ENCODE data around the gene TUBA3D. TPM values are rescaled to one million over a fixed set of nuclear protein-coding genes. Genes with fewer than 3 reads are reported as not detected.
"Not testable (repeated sequence)": the region's sequence is repeated elsewhere in the genome, so short reads cannot be mapped to it uniquely, and the experiment has no call there.

TUBA3D gene
- total RNA-seq, 1 donor from 2014 or later = not detected

GRCh38 chr2:131503587-131503986 lies 27.7 kb downstream of the TUBA3D start:
- not testable (repeated sequence) for H3K27ac Mint-ChIP-seq (ENCODE audit: unreplicated experiment); H3K27ac ChIP-seq (ENCODE audit: low read depth, low read length); H3K36me3 ChIP-seq (ENCODE audit: insufficient read depth, low read length); H3K4me1 Mint-ChIP-seq (ENCODE audit: low read depth, unreplicated experiment); H3K4me2 ChIP-seq (ENCODE audit: low read length); H3K9ac ChIP-seq (ENCODE audit: low read length); H3K4me3 ChIP-seq (ENCODE audit: insufficient read depth, low read depth, low read length); H3K4me1 ChIP-seq (ENCODE audit: insufficient read depth, low read length); DNase-seq (ENCODE audit: low read depth); H4K20me1 ChIP-seq (ENCODE audit: insufficient read depth, low read length); FAIRE-seq; H3K27me3 Mint-ChIP-seq (ENCODE audit: low read depth, unreplicated experiment); H3K4me3 Mint-ChIP-seq (ENCODE audit: unreplicated experiment); H2AFZ ChIP-seq (ENCODE audit: low read depth, low read length); H3K9me3 Mint-ChIP-seq (ENCODE audit: unreplicated experiment); H3K9me3 ChIP-seq (ENCODE audit: insufficient read depth, low read depth, low read length); H3K27me3 ChIP-seq (ENCODE audit: insufficient read depth, low read length)
- peaks cover 10% of the 10 kb centered on the region for H3K79me2 ChIP-seq (ENCODE audit: insufficient read depth, low read length)
- H3K36me3 Mint-ChIP-seq (ENCODE audit: low read depth, unreplicated experiment) = peaks cover 11% of the 10 kb centered on the region

GRCh38 chr2:131504082-131504750 lies 28.3 kb downstream of the TUBA3D start:
- not testable (repeated sequence) for H3K36me3 ChIP-seq (ENCODE audit: insufficient read depth, low read length); H3K9me3 Mint-ChIP-seq (ENCODE audit: unreplicated experiment)

GRCh38 chr2:131509615-131510014 lies 33.7 kb downstream of the TUBA3D start:
- H3K36me3 Mint-ChIP-seq (ENCODE audit: low read depth, unreplicated experiment) = peaks cover 8% of the 10 kb centered on the region

More at GRCh38 chr2:131504082-131504750, 28.3 kb downstream of the TUBA3D start:
- H3K9ac ChIP-seq (ENCODE audit: low read length); FAIRE-seq; H3K4me1 ChIP-seq (ENCODE audit: insufficient read depth, low read length); H3K79me2 ChIP-seq (ENCODE audit: insufficient read depth, low read length); H3K27me3 Mint-ChIP-seq (ENCODE audit: low read depth, unreplicated experiment); H3K4me3 ChIP-seq (ENCODE audit: insufficient read depth, low read depth, low read length); H3K27me3 ChIP-seq (ENCODE audit: insufficient read depth, low read length); H3K27ac Mint-ChIP-seq (ENCODE audit: unreplicated experiment); H3K27ac ChIP-seq (ENCODE audit: low read depth, low read length); H4K20me1 ChIP-seq (ENCODE audit: insufficient read depth, low read length); H3K4me1 Mint-ChIP-seq (ENCODE audit: low read depth, unreplicated experiment); H2AFZ ChIP-seq (ENCODE audit: low read depth, low read length); H3K9me3 ChIP-seq (ENCODE audit: insufficient read depth, low read depth, low read length); H3K4me3 Mint-ChIP-seq (ENCODE audit: unreplicated experiment); DNase-seq (ENCODE audit: low read depth); H3K4me2 ChIP-seq (ENCODE audit: low read length): not testable (repeated sequence)
- H3K36me3 Mint-ChIP-seq (ENCODE audit: low read depth, unreplicated experiment) = peaks cover 11% of the 10 kb centered on the region

GRCh38 chr2:131511291-131511968 lies 35.5 kb downstream of the TUBA3D start:
- H3K36me3 Mint-ChIP-seq (ENCODE audit: low read depth, unreplicated experiment); FAIRE-seq; H3K27me3 ChIP-seq (ENCODE audit: insufficient read depth, low read length); H4K20me1 ChIP-seq (ENCODE audit: insufficient read depth, low read length); H3K9me3 Mint-ChIP-seq (ENCODE audit: unreplicated experiment); H3K27ac Mint-ChIP-seq (ENCODE audit: unreplicated experiment); H3K4me2 ChIP-seq (ENCODE audit: low read length); H3K79me2 ChIP-seq (ENCODE audit: insufficient read depth, low read length); H3K4me3 ChIP-seq (ENCODE audit: insufficient read depth, low read depth, low read length); H3K9me3 ChIP-seq (ENCODE audit: insufficient read depth, low read depth, low read length); H3K27ac ChIP-seq (ENCODE audit: low read depth, low read length); H3K27me3 Mint-ChIP-seq (ENCODE audit: low read depth, unreplicated experiment); H3K36me3 ChIP-seq (ENCODE audit: insufficient read depth, low read length); H3K4me3 Mint-ChIP-seq (ENCODE audit: unreplicated experiment); H3K4me1 Mint-ChIP-seq (ENCODE audit: low read depth, unreplicated experiment); H3K4me1 ChIP-seq (ENCODE audit: insufficient read depth, low read length); H3K9ac ChIP-seq (ENCODE audit: low read length); H2AFZ ChIP-seq (ENCODE audit: low read depth, low read length): not testable (repeated sequence)
- DNase-seq (ENCODE audit: low read depth) = peak; percentile 65

More at GRCh38 chr2:131509615-131510014, 33.7 kb downstream of the TUBA3D start:
- Histone ChIP-seq H3K27ac (ENCODE audit: low read depth, low read length) (no peak overlapping the region), H3K27me3 (ENCODE audit: insufficient read depth, low read length) (no peaks in the 10 kb centered on the region), H3K36me3 (ENCODE audit: insufficient read depth, low read length) (peaks cover 3% of the 10 kb centered on the region), H3K4me3 (ENCODE audit: insufficient read depth, low read depth, low read length) (no peak overlapping the region), H3K4me1 (ENCODE audit: insufficient read depth, low read length) (peaks cover 2% of the 10 kb centered on the region), H3K9ac (ENCODE audit: low read length) (no peak overlapping the region), H2AFZ (ENCODE audit: low read depth, low read length) (no peak overlapping the region), H3K9me3 (ENCODE audit: insufficient read depth, low read depth, low read length) (no peaks in the 10 kb centered on the region), H4K20me1 (ENCODE audit: insufficient read depth, low read length) (no peaks in the 10 kb centered on the region), H3K79me2 (ENCODE audit: insufficient read depth, low read length) (no peaks in the 10 kb centered on the region), H3K4me2 (ENCODE audit: low read length) (no peak overlapping the region)
- TF ChIP-seq CTCF (IDR thresholded peaks at IDR 0.05; ENCODE audit: insufficient read depth, low read depth, low read length) (no peak), EZH2 (IDR thresholded peaks at IDR 0.05; ENCODE audit: insufficient read depth, low read length) (no peak)
- Mint-ChIP-seq H3K27me3 (ENCODE audit: low read depth, unreplicated experiment) (no peaks in the 10 kb centered on the region), H3K27ac (ENCODE audit: unreplicated experiment) (no peak overlapping the region), H3K4me3 (ENCODE audit: unreplicated experiment) (no peak overlapping the region), H3K4me1 (ENCODE audit: low read depth, unreplicated experiment) (peaks cover 8% of the 10 kb centered on the region), H3K9me3 (ENCODE audit: unreplicated experiment) (no peaks in the 10 kb centered on the region)
- DNase-seq (ENCODE audit: low read depth) (no peak), FAIRE-seq (no peak)

GRCh38 chr2:131511969-131512870 lies 36.3 kb downstream of the TUBA3D start:
- H3K36me3 ChIP-seq (ENCODE audit: insufficient read depth, low read length); H3K4me1 Mint-ChIP-seq (ENCODE audit: low read depth, unreplicated experiment); H3K4me2 ChIP-seq (ENCODE audit: low read length); H4K20me1 ChIP-seq (ENCODE audit: insufficient read depth, low read length); H3K9ac ChIP-seq (ENCODE audit: low read length); H3K9me3 ChIP-seq (ENCODE audit: insufficient read depth, low read depth, low read length); DNase-seq (ENCODE audit: low read depth); H3K36me3 Mint-ChIP-seq (ENCODE audit: low read depth, unreplicated experiment); H3K27me3 Mint-ChIP-seq (ENCODE audit: low read depth, unreplicated experiment); H3K27me3 ChIP-seq (ENCODE audit: insufficient read depth, low read length); H2AFZ ChIP-seq (ENCODE audit: low read depth, low read length); H3K4me3 Mint-ChIP-seq (ENCODE audit: unreplicated experiment); H3K9me3 Mint-ChIP-seq (ENCODE audit: unreplicated experiment); FAIRE-seq; H3K79me2 ChIP-seq (ENCODE audit: insufficient read depth, low read length); H3K4me3 ChIP-seq (ENCODE audit: insufficient read depth, low read depth, low read length); H3K4me1 ChIP-seq (ENCODE audit: insufficient read depth, low read length); H3K27ac ChIP-seq (ENCODE audit: low read depth, low read length): not testable (repeated sequence)
- H3K27ac Mint-ChIP-seq (ENCODE audit: unreplicated experiment) = peak overlapping the region; percentile 22
